Breast epithelium (tissue), 4 donors: Measurements from ENCODE around the gene SNTG2. TPM values are rescaled to one million over a fixed set of nuclear protein-coding genes. Genes with fewer than 3 reads are reported as not detected.
"Not testable (repeated sequence)": the region's sequence is repeated elsewhere in the genome, so short reads cannot be mapped to it uniquely, and the experiment has no call there.

Experiments used
- DNase-seq, 2 donors: peaks; one replicate each; pipeline ENCODE4 v3.0.0-alpha.2; 2019; ENCODE audit warnings: low spot score in 2 of 2
- H3K27ac ChIP-seq, 2 donors: fragments of 200-600 bp; sonication (generic) in 1 of 2; one replicate each; pipeline ENCODE4 v1.5.1; 2016 to 2019; ENCODE audit warnings: mild to moderate bottlenecking in 1 of 2
- H3K27me3 ChIP-seq, 2 donors: fragments of 200-600 bp; sonication (generic) in 1 of 2; one replicate each; pipeline versions ENCODE4 v1.5.1 to v1.6.0; 2017 to 2019; ENCODE audit warnings: control low read depth in 1 of 2, mild to moderate bottlenecking in 1 of 2
- H3K36me3 ChIP-seq: fragments of 200-600 bp; one replicate; pipeline ENCODE4 v1.5.1; 2019
- H3K4me1 ChIP-seq, 2 donors: fragments of 200-600 bp; sonication (generic); one replicate each; pipeline ENCODE4 v1.5.1; 2016 to 2019; ENCODE audit warnings: control low read depth in 1 of 2
- H3K4me3 ChIP-seq, 3 donors: fragments of 200-600 bp; sonication (generic); 1 replicate in 2 of 3; 2 replicates in 1 of 3; pipeline ENCODE4 v1.5.1; 2016 to 2019; ENCODE audit warnings: mild to moderate bottlenecking in 3 of 3, moderate library complexity in 2 of 3
- H3K9me3 ChIP-seq, 2 donors: fragments of 200-600 bp; sonication (generic) in 1 of 2; one replicate each; pipeline ENCODE4 v1.5.1; 2016 to 2019; ENCODE audit warnings: control low read depth in 1 of 2
- POLR2A ChIP-seq: fragments of 450-650 bp; IDR thresholded peaks from one replicate; pipeline ENCODE4 v1.6.1; 2016; ENCODE audit warnings: antibody characterized with exemption, mild to moderate bottlenecking, moderate library complexity
- POLR2AphosphoS5 ChIP-seq, 3 donors: sonication (generic); formaldehyde crosslinking; IDR thresholded peaks; one replicate each; pipeline ENCODE4 v1.6.1; 2017; ENCODE audit warnings: antibody characterized with exemption in 3 of 3
- intact Hi-C: fragments of 100-400 bp; cut with DNase I; formaldehyde crosslinking; loops from one replicate; pipeline ENCODE4 v1.15.1; 2023; ENCODE audit warnings: low total_unique reads
- total RNA-seq, 3 donors: library from RNA; depleted of rRNA; stranded (reverse); fragments of >200 nt; gene quantifications; one replicate each; pipeline ENCODE4 v1.1.0, GENCODE V29; 2016
- TF ChIP-seq, protein P1 (sequence below), 3 donors: fragments of 450-650 bp; IDR thresholded peaks; one replicate each; pipeline ENCODE4 v1.5.1; 2016 to 2017; ENCODE audit warnings: antibody characterized with exemption in 3 of 3, mild to moderate bottlenecking in 3 of 3, moderate library complexity in 3 of 3

The SNTG2 gene
- total RNA-seq, 3 donors from 2014 or later: 4.6 to 7.4 (median 6.0) TPM

DNA sequence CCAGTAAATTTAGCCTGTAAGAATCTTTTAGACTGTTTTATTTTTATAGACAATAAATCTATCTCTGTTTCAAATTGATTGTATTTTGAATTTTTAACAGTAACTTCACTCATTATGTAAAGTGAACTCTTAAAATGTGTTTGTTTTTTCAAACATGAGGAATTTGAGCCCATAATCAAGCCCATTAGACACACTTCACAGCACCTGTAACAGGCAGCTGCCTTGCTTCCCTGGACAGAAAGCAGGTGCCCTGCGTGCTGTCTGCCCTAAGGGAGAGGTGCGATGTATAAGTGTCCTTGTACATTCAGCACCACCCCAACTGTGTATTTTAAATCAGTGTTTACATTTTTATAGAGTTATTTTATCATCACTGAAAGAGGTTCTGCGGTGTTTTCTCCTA lies 276.1 kb downstream of the SNTG2 start:
- intact Hi-C loops: no loop called here
- Histone ChIP-seq H3K27ac (no peak overlapping the region), H3K36me3 (no peaks in the 10 kb centered on the region), H3K9me3 (no peaks in the 10 kb centered on the region), H3K4me1 (no peaks in the 10 kb centered on the region), H3K4me3 (no peak overlapping the region), H3K27me3 (no peaks in the 10 kb centered on the region)
- TF ChIP-seq, protein P1, sequence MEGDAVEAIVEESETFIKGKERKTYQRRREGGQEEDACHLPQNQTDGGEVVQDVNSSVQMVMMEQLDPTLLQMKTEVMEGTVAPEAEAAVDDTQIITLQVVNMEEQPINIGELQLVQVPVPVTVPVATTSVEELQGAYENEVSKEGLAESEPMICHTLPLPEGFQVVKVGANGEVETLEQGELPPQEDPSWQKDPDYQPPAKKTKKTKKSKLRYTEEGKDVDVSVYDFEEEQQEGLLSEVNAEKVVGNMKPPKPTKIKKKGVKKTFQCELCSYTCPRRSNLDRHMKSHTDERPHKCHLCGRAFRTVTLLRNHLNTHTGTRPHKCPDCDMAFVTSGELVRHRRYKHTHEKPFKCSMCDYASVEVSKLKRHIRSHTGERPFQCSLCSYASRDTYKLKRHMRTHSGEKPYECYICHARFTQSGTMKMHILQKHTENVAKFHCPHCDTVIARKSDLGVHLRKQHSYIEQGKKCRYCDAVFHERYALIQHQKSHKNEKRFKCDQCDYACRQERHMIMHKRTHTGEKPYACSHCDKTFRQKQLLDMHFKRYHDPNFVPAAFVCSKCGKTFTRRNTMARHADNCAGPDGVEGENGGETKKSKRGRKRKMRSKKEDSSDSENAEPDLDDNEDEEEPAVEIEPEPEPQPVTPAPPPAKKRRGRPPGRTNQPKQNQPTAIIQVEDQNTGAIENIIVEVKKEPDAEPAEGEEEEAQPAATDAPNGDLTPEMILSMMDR (IDR thresholded peaks at IDR 0.05): no peak
- DNase-seq: no peak

DNA sequence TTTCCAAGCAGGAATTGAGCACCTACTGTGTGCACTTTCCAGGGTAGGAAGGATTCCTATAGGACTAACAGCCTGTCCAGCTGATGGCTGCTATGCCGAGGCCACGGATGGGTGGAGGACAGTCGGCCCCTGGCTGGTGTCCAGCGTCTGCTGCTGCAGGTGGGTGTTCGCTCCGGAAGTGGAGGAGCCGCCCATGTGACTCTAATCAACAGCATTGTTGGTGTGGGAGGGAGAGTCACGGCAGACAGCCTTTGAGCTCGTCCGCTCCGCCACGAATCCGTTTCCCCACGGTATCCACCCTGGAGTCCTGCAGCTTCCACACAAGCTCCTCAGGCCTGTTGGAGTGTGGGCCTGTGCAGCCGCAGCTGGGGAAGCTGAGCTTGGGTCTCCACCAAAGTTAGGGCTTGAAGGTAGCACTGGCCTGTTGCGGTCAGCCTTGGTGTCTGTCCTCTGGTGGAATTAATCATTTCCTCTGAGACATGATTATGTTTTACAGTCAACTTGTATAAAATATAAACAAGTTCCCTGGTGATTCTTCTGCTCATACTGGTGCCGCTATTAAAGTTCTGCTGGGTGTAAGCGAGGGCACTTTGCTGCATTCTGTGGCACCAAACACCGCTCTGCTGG lies 276.7 kb downstream of the SNTG2 start:
- no peaks in the 10 kb centered on the region for H3K36me3 ChIP-seq
- no peaks in the 10 kb centered on the region for H3K4me1 ChIP-seq
- intact Hi-C loops: no loop called here
- no peak overlapping the region for H3K27ac ChIP-seq
- TF ChIP-seq POLR2A: no peak
- no peak for TF ChIP-seq POLR2AphosphoS5 (IDR thresholded peaks at IDR 0.05)
- TF ChIP-seq, protein P1 (IDR thresholded peaks at IDR 0.05): no peak
- no peak for DNase-seq
- H3K4me3 ChIP-seq: no peak overlapping the region
- no peaks in the 10 kb centered on the region for H3K27me3 ChIP-seq
- no peaks in the 10 kb centered on the region for H3K9me3 ChIP-seq

DNA sequence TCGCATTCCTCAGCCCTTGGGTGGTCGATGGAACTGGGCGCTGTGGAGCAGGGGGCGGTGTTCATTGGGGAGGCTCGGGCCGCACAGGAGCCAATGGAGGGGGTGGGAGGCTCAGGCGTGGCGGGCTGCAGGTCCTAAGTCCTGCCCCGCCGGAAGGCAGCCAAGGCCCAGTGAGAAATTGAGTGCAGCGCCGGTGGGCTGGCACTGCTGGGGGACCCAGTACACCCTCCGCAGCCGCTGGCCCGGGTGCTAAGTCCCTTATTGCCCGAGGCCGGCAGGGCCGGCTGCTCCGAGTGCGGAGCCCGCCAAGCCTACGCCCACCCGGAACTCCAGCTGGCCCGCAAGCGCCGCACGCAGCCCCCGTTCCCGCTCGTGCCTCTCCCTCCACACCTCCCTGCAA lies 278.9 kb downstream of the SNTG2 start:
- DNase-seq, H3K27me3 ChIP-seq, H3K36me3 ChIP-seq, H3K27ac ChIP-seq, H3K4me3 ChIP-seq, H3K9me3 ChIP-seq, intact Hi-C loops, H3K4me1 ChIP-seq: not testable (repeated sequence)

DNA sequence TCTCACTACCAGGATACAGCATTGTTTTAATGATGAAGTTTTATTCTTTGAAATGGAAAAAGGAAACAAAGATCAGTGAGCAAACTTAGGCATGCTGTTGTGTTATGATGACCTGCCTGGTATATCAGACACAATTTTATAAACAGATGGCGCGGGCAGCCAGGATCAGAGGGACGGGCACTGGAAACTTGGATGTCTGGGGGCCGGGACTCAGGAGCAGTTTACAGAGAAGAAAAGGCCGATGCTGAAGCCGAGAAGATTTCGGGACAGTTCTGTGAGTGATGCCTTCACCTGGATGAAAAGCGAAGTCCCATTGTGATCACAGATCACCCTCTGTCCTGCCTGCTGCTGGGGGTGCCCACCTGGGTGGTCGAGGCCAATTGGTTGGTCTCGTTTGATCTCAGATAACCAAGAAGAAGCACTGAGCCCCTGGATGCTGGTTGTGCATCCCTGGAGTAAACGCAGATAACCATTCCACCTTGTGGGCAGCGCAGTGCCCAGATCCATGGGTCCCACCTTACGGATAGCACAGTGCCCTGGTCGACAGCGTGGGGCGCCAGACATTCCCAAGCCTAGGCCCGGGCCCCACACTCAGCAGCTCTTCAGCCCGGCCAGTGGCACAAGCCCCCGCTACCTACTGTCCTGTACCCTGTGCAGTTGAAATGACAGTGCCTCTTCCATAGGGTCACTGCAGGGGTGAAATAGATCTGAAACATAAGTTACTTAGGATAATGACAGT lies 279.7 kb downstream of the SNTG2 start:
- Histone ChIP-seq H3K27ac (no peak overlapping the region), H3K36me3 (no peaks in the 10 kb centered on the region), H3K9me3 (no peaks in the 10 kb centered on the region), H3K4me3 (no peak overlapping the region), H3K27me3 (no peaks in the 10 kb centered on the region), H3K4me1 (no peaks in the 10 kb centered on the region)
- intact Hi-C loops: no loop called here
- TF ChIP-seq, protein P1 (IDR thresholded peaks at IDR 0.05): no peak
- DNase-seq: no peak

DNA sequence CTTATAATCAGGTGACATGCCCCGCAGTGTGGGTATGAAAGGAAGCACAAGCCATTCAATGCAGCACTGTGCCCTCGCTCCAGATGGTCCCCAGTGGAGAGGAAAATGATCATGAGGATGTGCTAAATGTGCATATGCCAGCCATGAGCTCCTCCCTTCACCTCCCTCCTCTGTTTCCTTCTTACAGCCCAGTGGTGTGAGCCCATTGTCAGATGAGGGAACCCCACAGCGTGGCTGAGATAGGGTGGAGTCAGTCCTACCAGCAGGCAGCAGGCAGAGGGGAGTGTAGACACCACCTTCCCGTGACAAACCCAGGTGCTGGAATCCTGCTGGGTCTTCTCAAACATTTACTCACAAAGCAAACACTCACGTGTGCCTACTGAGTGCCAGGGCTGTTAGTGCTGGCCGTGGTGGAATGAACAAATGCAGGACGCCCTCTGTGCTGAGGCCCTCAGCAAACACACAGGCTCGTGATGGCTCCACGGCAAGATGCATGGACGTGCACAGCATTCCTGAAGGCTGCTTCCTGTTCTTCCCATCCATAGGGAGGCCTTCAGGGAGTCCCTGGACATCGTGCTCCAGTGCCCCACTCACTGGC lies 280.9 kb downstream of the SNTG2 start:
- intact Hi-C loops: no loop called here
- no peaks in the 10 kb centered on the region for H3K36me3 ChIP-seq
- no peaks in the 10 kb centered on the region for H3K27me3 ChIP-seq
- H3K4me1 ChIP-seq: no peaks in the 10 kb centered on the region
- TF ChIP-seq POLR2A (no peak), POLR2AphosphoS5 (IDR thresholded peaks at IDR 0.05) (no peak)
- TF ChIP-seq, protein P1 (IDR thresholded peaks at IDR 0.05): no peak
- H3K9me3 ChIP-seq: no peaks in the 10 kb centered on the region
- DNase-seq: no peak
- no peak overlapping the region for H3K27ac ChIP-seq
- H3K4me3 ChIP-seq: no peak overlapping the region
